Endometrium (tissue), 2 donors: Measurements from ENCODE around the gene IL1R2.
"Not testable (repeated sequence)": the region's sequence is repeated elsewhere in the genome, so short reads cannot be mapped to it uniquely, and the experiment has no call there.

ENCODE experiments used
- FAIRE-seq: peaks from 2 replicates; lab custom pipeline; 2012; peaks lifted over from hg19 to GRCh38; lab: Jason Lieb, UNC
- donor health status: control.
- donor health status: control.

The IL1R2 gene

DNA sequence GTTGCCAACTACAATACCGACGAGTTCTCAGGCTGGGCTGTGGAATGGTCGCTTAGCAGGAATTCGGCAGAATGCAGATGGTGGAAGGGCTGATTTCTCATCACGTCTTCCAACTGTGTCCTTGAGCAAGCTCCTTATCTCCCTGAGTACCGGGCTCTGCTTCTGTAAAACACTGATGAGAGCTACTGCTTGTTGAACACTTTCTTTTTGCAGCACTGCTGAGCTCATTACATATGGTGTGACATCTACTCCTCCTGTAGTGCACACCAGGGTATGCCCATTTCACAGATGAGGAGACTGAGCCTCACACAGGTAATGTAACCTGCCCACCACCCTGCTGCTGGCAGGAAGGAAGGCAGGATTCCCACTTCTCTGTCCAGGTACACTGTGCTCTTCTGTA is 8.3 kb downstream of the IL1R2 start:
- FAIRE-seq, result no peak

DNA sequence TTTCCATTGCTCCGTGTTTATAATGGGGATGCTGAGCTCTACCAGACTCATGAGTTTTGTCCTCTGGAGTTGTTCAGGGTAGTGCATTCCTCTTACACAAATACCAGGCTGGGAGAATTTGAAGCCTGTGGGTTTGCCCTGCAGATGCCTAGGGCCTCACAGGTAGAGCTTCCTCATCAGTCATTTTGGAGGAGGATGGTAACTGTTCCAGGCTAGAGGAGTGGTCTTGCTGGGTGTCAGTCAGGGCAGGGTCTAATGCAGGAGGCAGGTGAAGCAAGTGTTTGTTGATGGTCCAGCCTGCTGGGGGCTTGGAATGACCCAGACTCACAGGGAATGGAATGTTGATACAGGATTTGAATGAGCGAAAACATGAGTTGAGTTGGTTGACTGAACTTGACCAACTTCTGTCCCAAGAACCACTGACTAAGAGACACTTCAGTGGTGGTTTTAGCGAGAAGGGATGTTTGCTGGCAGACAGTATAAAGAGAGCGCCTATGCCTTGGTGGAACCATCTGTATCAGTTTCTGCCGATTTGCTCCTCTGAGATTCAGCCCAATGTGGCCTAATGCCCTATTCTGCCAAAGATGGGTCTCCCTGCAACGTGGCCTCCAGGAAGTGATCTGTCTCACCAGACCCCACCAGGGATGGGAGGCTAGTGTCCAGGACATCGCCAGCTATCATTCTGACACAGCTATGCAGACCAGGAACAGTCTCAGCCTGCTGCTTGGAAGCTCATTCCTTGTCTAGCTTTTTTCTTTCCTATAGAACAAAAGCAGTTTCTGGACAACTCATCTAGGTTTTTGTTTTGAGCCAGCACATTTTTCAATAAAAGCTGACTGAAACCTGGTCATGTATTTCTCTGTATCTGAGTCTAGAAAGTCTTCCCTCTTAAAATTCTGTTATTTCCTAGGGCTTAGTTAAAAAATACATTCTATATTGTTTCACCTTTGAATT is 9.3 kb downstream of the IL1R2 start:
- FAIRE-seq, result no peak

DNA sequence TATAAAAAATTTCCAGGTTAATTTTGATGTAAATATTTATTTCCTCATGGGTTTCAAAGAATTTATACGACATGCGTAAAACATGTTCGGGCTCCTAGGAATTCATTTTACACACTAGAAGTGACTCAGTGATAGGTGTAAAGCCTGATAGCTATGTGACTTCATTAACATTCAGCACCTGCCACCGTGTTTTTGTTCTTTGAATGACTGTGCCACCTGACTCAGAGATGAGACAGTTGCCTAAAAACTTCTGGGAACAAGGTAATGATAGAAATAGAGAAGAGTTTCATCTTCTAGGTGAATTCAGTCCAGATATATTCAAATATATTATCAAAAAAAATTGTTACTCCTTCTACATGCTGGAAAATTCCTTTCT is 10.0 kb downstream of the IL1R2 start:
- no peak for FAIRE-seq

DNA sequence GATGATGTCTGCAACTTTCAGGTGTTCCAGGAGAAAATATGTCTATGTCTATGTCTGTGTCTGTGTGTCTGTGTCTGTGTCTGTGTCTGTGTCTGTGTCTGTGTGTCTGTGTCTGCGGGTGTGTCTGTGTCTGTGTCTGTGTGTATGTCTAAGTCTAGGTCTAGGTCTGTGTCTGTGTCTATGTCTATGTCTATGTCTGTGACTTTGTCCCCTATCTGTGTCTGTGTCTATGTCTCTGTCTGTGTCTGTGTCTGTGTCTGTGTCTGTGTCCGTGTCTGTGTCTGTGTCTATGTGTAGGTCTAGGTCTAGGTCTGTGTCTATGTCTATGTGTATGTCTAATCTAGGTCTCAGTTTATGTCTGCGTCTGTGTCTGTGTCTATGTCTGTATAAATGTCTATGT is 10.5 kb downstream of the IL1R2 start:
- no peak for FAIRE-seq

DNA sequence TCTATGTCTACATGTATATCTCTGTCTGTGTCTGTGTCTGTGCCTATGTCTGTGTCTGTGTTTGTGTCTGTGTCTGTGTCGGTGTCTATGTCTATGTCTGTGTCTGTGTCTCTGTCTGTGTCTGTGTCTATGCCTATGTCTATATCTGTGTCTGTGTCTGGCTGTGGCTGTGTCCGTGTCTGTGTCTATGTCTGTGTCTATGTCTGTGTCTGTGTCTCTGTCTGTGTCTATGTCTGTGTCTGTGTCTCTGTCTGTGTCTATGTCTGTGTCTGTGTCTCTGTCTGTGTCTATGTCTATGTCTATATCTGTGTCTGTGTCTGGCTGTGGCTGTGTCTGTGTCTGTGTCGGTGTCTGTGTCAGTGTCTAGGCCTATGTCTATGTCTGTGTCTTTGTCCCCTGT is 11.1 kb downstream of the IL1R2 start:
- FAIRE-seq, result not testable (repeated sequence)

DNA sequence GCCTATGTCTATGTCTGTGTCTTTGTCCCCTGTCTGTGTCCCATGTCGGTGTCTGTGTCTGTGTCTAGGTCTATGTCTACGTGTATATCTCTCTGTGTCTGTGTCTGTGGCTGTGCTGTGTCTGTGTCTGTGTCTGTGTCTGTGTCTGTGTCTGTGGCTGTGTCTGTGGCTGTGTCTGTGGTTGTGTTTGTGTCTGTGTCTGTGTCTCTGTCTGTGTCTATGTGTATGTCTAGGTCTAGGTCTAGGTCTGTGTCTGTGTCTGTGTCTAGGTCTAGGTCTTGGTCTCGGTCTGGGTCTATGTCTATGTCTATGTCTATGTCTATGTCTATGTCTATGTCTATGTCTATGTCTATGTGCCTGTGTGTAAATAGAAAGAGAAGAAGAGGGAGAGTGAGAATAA is 11.9 kb downstream of the IL1R2 start:
- no peak for FAIRE-seq

DNA sequence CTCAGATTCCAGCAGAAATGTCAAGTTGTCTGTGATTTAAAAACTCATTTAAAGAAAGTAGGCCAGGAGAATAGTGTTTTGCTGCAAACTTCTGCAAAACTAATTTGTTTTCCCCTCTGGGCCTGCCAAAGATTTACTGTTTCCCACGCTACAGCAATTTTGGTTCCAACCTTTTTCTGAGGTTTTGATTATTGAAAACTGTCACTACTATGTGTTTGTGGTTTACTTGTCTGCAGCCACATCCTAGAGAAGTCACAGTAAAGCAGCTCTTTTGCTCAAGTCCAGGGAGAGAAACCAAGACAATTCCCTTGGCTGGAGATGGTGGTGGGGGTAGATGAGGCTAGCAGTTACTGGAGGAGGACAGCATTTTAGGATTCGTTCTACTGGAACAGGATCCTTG is 12.8 kb downstream of the IL1R2 start:
- FAIRE-seq, result peak; percentile 67

DNA sequence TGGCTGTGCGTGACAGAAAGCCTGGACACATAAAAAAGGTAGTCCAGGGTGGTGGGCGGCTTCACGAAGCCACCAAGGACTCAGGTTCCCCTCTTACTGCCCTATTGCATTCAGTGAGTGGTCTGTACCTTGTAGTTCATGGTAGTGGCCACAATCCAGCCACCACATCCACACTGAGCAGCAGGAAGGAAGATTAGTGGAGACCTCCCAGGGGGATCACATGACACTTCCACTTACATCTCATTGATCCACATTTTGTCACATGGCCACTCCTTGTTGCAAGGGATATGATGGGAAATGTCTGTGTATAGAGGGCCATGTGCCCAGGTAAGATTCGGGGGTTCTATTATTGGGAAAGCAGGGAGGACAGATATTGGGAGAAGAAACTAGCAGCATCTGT is 13.7 kb downstream of the IL1R2 start:
- FAIRE-seq, result no peak

DNA sequence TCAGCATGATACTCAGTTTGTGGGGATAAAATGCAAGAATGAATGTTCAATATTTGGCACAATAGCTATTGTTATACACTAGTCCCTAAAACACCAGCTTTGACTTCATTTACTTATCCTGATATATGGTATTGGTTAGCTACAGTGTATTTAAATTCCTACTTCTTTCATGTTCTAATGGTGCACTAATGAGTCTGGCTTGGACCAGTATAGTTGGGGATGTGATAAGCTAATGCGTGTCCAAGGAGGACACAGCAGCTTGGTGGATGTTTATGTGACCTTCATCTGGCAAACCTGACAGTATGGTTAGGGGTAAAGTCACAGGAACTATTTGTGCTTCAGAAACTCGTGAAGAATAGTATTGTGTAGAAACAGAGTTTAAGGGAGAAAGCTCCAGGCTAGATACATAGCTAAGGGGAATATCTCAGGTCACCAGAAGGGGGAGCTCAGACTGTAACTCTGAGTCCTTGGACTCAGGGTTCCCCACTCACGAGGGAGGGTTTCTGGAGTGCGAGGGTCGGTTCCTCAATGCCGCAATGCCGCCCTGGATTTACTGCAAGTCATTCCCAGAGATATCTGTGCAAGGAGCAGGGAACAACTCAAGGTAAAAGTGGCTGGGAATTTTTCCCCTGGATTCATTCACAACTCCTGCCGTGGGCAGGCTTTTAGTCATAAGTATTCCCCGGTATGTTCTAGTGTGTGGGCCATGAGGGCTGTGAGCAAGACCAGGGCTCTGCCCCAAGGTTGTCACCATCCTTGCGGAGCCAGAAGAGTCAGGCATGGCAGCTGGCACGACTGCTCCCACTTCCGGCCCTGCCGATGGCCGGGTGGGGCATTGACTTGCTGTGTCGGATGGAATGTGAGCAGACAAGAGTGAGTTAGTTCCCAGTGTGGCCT is 14.5 kb downstream of the IL1R2 start:
- no peak for FAIRE-seq

DNA sequence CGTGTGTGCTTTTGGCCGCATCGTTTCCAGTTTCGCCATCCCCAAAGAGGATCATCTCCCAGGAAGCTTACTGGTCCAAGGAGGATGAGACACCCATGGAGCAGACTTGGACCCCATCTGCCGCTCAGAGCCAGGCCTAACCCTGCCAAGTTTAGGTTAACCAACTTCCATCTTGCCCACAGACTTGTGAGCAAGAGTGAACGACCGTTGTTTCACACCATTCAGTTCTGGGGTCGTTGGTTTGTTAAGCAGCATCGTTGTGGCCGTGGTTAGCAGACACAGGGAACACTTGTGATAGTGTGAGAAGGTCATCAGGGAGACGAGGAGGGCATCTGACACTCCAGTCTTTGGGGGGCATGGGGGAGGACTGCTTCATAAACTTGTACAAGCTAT is 15.1 kb downstream of the IL1R2 start:
- no peak for FAIRE-seq

DNA sequence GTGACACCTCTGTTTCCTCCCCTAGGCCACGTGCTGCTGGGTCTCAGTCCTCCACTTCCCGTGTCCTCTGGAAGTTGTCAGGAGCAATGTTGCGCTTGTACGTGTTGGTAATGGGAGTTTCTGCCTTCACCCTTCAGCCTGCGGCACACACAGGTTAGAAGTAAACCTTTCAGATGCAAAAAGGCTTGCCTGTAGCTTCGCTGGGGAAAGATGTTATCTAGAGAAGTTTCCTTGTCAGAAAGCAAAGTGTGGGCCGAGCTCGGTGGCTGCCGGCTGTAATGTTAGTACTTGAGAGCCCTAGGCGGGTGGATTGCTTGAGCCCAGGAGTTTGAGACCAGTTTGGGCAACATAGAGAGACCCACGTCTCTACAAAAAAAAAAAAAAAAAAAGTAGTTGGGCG is 16.7 kb downstream of the IL1R2 start:
- FAIRE-seq, result no peak

DNA sequence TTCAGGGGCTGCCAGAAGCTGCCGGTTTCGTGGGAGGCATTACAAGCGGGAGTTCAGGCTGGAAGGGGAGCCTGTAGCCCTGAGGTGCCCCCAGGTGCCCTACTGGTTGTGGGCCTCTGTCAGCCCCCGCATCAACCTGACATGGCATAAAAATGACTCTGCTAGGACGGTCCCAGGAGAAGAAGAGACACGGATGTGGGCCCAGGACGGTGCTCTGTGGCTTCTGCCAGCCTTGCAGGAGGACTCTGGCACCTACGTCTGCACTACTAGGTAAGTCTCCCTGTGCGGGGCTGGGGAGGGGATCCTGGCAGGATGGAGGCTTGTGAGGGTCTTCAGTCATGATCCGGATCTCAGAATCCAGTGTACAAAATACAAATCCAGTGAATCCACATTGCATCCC is 17.8 kb downstream of the IL1R2 start:
- FAIRE-seq, result no peak

DNA sequence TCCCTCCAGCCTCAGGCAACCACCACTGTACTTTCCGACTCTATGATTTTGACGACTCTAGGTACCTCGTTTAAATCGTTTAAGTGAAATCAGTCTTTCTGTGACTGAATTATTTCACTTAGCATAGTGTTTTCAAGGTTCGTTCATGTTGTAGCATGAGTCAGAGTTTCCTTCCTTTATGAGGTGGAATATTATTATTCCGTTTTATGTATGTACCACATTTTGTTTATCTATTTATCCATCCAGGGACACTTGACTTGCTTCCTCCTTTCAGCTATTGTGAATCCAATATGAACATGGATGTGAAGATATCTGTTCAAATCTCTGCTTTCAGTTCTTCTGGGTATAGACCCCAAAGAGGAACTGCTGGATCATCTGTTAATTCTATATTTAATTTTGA is 19.1 kb downstream of the IL1R2 start:
- no peak for FAIRE-seq

DNA sequence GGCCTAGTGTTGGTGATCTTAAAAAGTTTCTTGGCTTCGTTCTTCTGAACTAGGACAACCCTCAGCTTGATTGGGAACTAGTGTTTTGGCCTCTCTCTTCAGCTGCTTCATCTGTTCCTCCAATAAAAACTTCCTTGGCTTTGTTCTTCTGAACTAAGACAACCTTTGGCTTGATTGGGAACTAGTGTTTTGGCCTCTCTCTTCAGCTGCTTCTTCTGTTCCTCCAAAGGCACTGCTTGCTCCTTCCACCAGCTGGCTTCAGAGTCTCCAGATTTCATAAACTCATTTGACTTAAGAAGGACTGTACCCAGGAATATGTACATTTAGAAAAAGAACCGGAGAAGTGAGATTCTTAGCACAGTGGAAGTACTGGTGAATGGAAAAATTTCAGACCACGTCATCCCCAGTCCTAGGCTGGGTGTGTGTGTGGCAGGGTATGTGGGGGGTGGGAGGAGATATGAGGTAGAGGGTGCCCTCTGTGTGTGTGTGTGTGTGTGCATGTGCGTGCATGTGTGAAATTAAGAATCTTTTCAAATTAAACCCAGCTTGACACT is 20.4 kb downstream of the IL1R2 start:
- no peak for FAIRE-seq

DNA sequence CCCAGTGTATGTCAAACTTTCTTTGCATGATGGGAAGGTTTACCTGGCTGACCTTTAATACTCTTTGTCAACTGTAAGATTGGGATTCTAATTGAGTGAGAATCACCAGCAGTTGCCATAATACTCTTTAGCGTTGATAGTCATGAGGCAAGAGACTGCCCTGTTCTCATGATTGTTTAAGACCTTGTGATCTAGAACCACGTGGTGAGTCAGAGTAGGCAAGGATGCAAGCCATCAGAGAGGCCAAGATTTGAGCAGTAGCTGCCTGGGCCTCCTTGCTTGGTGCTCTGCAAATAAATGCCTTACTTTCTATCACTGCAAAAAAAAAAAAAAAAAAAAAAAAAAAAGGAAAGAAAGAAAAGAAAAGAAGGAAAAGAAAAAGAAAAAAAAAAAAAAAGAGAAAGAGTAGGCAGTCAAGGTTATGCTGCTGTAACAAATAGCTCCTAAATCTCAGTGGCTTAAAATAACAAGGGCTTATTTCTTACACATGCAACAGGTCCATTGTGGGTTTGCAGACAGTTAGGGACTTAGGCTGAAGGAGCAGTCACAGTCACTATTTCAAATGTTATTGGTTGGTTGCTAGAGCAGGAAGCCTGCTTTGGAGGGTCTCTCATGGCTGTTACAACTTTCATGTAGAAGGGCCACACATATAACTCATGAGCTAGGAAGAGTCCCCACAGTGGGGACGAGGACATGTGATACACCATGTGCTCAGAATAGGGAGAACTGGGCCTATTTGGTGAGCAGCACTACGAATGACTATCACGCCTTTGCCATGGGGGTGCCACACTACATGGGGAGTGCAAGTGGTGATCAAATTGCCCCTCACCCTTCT is 21.7 kb downstream of the IL1R2 start:
- FAIRE-seq, result no peak

DNA sequence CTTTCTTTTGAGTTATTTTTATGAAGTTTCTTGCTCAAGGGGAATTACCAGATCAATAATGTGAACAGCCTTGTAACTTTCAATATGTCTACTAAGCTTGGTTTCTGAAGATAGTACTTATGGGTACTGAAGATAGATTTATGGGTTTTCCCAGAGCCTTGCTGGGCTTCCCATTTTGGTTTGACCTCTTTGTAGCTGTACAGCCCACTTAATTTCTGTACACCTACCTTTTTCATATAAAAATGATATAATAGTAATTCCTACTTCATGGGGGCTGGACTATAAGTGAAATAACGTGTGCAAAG is 22.2 kb downstream of the IL1R2 start:
- no peak for FAIRE-seq

DNA sequence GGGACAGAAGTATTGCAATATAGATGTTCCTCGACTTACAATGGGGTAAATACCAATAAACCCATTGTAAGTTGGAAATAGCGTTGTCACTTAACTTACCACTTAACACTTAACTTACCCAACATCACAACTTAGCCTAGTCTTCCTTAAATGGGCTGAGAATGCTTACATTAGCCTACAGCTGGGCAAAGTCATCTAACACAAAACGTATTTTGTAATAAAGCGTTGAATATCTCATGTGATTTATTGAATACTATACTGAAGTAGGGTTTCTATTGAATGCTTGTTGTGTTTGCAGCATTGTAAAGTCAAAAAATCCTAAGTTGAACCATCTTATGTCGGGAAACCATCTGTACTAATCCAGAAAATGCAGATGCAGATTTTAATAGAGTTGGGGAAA is 23.6 kb downstream of the IL1R2 start:
- FAIRE-seq, result no peak

DNA sequence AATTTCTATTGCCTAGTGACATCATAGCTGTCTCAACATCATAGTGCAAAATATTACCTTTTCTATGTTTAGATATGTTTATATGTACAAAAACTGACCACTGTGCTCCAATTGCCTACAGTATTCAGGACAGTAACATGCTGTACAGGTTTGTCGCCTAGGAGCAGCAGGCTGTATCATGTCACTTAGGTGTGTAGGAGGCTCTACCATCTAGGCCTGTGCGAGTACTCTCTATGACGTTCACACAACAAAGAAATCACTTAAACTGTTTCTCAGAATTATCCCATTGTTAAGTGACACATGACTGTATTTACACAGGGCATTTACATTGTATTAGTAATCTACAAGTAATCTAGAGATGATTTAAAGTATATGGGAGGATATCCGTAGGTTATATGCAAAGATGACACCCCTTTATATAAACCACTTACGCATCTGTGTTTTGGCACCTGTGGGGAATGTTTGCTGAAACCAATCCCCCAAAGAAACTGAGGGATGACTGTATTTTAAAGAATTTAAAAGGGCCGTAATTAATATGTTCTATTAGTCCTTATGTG is 24.7 kb downstream of the IL1R2 start:
- no peak for FAIRE-seq

DNA sequence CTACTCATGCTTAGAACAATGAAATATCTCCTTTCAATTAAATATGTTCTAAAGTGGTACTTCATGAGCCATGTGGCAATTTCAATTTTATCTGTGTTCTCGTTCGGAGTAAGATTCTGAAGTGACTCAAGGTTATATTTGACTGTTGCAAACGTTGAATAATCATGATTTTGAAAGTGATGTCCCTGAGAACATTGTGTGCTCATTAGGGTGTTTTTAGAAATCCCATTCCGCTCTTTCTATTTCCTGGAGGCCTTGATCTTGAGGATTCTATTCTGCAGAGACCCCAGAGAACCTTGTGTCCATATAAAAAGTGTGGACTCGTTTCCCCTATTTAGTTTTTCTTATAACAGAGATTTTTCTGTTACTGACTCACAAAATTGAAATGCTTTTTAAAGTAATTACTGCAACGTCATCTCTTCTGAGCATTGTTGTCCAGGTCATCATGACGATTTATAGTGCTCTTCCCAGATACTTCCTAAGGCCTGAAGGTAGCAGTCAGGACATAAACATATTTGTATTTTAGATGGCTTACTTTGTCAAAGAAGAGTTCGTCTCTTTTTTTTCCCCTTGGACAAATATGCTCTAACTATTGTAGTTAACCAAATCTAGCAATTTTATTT is 27.2 kb downstream of the IL1R2 start:
- FAIRE-seq, result no peak

DNA sequence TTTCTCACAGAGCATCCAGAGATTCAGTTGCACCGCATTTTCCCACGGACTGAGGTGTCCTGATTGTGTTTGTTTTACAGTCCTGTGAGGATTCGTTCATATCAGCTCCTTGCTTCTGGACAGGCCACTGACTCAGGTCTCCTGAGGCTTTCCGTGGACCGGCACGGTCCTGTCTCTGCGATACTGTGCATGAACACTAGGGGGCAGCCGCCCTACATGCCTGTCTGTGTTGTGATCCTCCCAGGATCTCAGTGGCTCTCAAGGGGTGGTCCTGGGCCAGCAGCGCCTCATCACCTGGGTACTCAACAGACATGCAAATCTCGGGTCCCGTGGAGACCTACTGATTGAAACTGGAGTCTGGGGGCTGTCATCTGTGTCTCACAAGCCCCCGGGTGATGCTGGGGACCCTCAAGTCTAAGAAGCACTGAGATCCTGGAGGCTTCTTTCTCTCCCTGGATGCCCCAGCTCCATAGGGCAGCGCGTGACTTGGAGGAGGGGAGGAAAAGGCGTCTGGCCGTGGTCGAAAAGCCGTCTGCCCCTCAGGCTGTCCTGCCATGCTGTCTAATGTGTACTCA is 28.9 kb downstream of the IL1R2 start:
- FAIRE-seq, result no peak

DNA sequence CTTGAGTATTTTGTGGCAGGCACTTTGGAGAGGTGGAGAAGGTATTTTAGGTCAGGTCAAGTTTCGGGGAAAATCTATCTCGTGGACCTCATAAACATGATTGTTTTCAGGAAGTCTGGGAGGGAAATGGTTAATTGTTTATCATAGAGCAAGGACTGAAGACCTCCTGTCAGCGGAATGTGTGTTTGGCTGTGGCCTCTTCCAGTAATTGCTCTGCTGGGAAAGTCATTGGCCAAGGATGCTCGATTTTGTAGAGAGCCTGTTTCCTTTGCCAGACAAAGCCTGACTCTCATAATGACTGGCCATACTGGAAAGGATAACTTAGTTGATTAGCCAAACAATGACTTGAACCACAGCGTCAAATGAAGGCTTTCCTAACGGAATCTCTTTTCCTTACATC is 30.0 kb downstream of the IL1R2 start:
- no peak for FAIRE-seq
